ENCODE results near the gene FAM177A1. TPM values are rescaled to one million over a fixed set of nuclear protein-coding genes. Genes with fewer than 3 reads are reported as not detected.
"Not testable (repeated sequence)": the region's sequence is repeated elsewhere in the genome, so short reads cannot be mapped to it uniquely, and the experiment has no call there.

Gene FAM177A1
- total RNA-seq, 1 donor from 2014 or later = 49.3 TPM

GRCh38 chr14:35083530-35084150 is 37.6 kb downstream of the FAM177A1 start:
- no peak overlapping the region for H3K4me3 Mint-ChIP-seq
- H3K27ac Mint-ChIP-seq = no peak overlapping the region
- H3K36me3 Mint-ChIP-seq = peaks cover 34% of the 10 kb centered on the region
- H3K4me1 Mint-ChIP-seq = peaks cover 7% of the 10 kb centered on the region
- H3K9me3 Mint-ChIP-seq = no peaks in the 10 kb centered on the region
- DNase-seq (ENCODE audit: low spot score in 2 of 2, unreplicated experiment in 2 of 2) = no peak
- H3K27me3 Mint-ChIP-seq (ENCODE audit: low read depth) = no peaks in the 10 kb centered on the region
- TF ChIP-seq CTCF (IDR thresholded peaks at IDR 0.05; ENCODE audit: unreplicated experiment) = no peak

GRCh38 chr14:35085441-35085840 is 39.4 kb downstream of the FAM177A1 start:
- Mint-ChIP-seq H3K27me3 (ENCODE audit: low read depth) (no peaks in the 10 kb centered on the region), H3K4me3 (no peak overlapping the region), H3K9me3 (no peaks in the 10 kb centered on the region), H3K27ac (no peak overlapping the region), H3K4me1 (peaks cover 7% of the 10 kb centered on the region), H3K36me3 (peaks cover 34% of the 10 kb centered on the region)
- DNase-seq (ENCODE audit: low spot score in 2 of 2, unreplicated experiment in 2 of 2) = no peak
- TF ChIP-seq CTCF (IDR thresholded peaks at IDR 0.05; ENCODE audit: unreplicated experiment) = no peak

GRCh38 chr14:35088514-35088913 is 42.4 kb downstream of the FAM177A1 start:
- Mint-ChIP-seq H3K4me1 (peaks cover 7% of the 10 kb centered on the region), H3K27me3 (ENCODE audit: low read depth) (no peaks in the 10 kb centered on the region), H3K4me3 (no peak overlapping the region), H3K9me3 (no peaks in the 10 kb centered on the region), H3K36me3 (peaks cover 41% of the 10 kb centered on the region), H3K27ac (peak overlapping the region; percentile 10)
- DNase-seq (ENCODE audit: low spot score in 2 of 2, unreplicated experiment in 2 of 2) = no peak
- TF ChIP-seq CTCF (IDR thresholded peaks at IDR 0.05; ENCODE audit: unreplicated experiment) = no peak

GRCh38 chr14:35094645-35095044 is 48.6 kb downstream of the FAM177A1 start:
- H3K27me3 Mint-ChIP-seq (ENCODE audit: low read depth); H3K4me1 Mint-ChIP-seq; H3K9me3 Mint-ChIP-seq; H3K27ac Mint-ChIP-seq; H3K4me3 Mint-ChIP-seq; DNase-seq (ENCODE audit: low spot score in 2 of 2, unreplicated experiment in 2 of 2): not testable (repeated sequence)
- peaks cover 39% of the 10 kb centered on the region for H3K36me3 Mint-ChIP-seq

- no peak overlapping the region for H3K27ac Mint-ChIP-seq
- H3K4me3 Mint-ChIP-seq = no peak overlapping the region
- no peaks in the 10 kb centered on the region for H3K27me3 Mint-ChIP-seq (ENCODE audit: low read depth)
- H3K4me1 Mint-ChIP-seq = no peaks in the 10 kb centered on the region
- peaks cover 44% of the 10 kb centered on the region for H3K36me3 Mint-ChIP-seq
- DNase-seq (ENCODE audit: low spot score in 2 of 2, unreplicated experiment in 2 of 2) = no peak
- TF ChIP-seq CTCF (IDR thresholded peaks at IDR 0.05; ENCODE audit: unreplicated experiment) = no peak
- peaks cover 12% of the 10 kb centered on the region for H3K9me3 Mint-ChIP-seq
Observed at GRCh38 chr14:35107866-35108265, 61.8 kb downstream of the FAM177A1 start.

- H3K4me3 Mint-ChIP-seq = no peak overlapping the region
Observed at GRCh38 chr14:35112641-35113040, 66.6 kb downstream of the FAM177A1 start.

More at GRCh38 chr14:35112641-35113040, 66.6 kb downstream of the FAM177A1 start:
- no peaks in the 10 kb centered on the region for H3K27me3 Mint-ChIP-seq (ENCODE audit: low read depth)
- peaks cover 48% of the 10 kb centered on the region for H3K36me3 Mint-ChIP-seq
- no peak for TF ChIP-seq CTCF (IDR thresholded peaks at IDR 0.05; ENCODE audit: unreplicated experiment)
- DNase-seq (ENCODE audit: low spot score in 2 of 2, unreplicated experiment in 2 of 2) = no peak
- H3K4me1 Mint-ChIP-seq = peaks cover 4% of the 10 kb centered on the region
- peak overlapping the region; percentile 64 for H3K27ac Mint-ChIP-seq
- peaks cover 14% of the 10 kb centered on the region for H3K9me3 Mint-ChIP-seq

Measured in mesothelial cell of epicardium (in vitro differentiated cells).